GM19099 (cell line): ENCODE results near the gene TSPAN13.

ENCODE experiments used
- POLR2A ChIP-seq: IDR thresholded peaks from 3 replicates; pipeline ENCODE4 v1.6.1; 2011; ENCODE audit warnings: low read depth; ENCODE audit not compliant: insufficient read length; ENCODE audit errors: extremely low read depth

TSPAN13 gene

GRCh38 chr7:16732828-16733227, 20.7 kb upstream of the TSPAN13 start:
- no peak for TF ChIP-seq POLR2A

GRCh38 chr7:16734148-16734726, 19.3 kb upstream of the TSPAN13 start:
- TF ChIP-seq POLR2A, result no peak

- TF ChIP-seq POLR2A, result no peak
These were observed 18.5 kb upstream of the TSPAN13 start for GRCh38 chr7:16735020-16735419.

- TF ChIP-seq POLR2A, result no peak
These were observed 15.4 kb upstream of the TSPAN13 start for GRCh38 chr7:16738011-16738688.

GRCh38 chr7:16739863-16740622, 13.5 kb upstream of the TSPAN13 start:
- no peak for TF ChIP-seq POLR2A

- TF ChIP-seq POLR2A, result no peak
These were observed 13.0 kb upstream of the TSPAN13 start for GRCh38 chr7:16740623-16740953.

- no peak for TF ChIP-seq POLR2A
These were observed 12.6 kb upstream of the TSPAN13 start for GRCh38 chr7:16740996-16741395.

GRCh38 chr7:16741676-16742075, 11.9 kb upstream of the TSPAN13 start:
- TF ChIP-seq POLR2A, result no peak

GRCh38 chr7:16742547-16742946, 11.0 kb upstream of the TSPAN13 start:
- no peak for TF ChIP-seq POLR2A

- no peak for TF ChIP-seq POLR2A
These were observed 10.3 kb upstream of the TSPAN13 start for GRCh38 chr7:16743236-16743635.

- no peak for TF ChIP-seq POLR2A
These were observed 8.9 kb upstream of the TSPAN13 start for GRCh38 chr7:16744518-16745250.

- TF ChIP-seq POLR2A, result no peak
These were observed 7.9 kb upstream of the TSPAN13 start for GRCh38 chr7:16745645-16746044.

- TF ChIP-seq POLR2A, result no peak
These were observed 6.5 kb upstream of the TSPAN13 start for GRCh38 chr7:16747102-16747501.

- no peak for TF ChIP-seq POLR2A
These were observed 639 bp downstream of the TSPAN13 start for GRCh38 chr7:16753932-16754855.

GRCh38 chr7:16754856-16755317, 1.3 kb downstream of the TSPAN13 start:
- TF ChIP-seq POLR2A, result no peak

- TF ChIP-seq POLR2A, result no peak
These were observed 1.8 kb downstream of the TSPAN13 start for GRCh38 chr7:16755397-16755796.
